ENCODE results near the gene TRIM39. TPM values are rescaled to one million over a fixed set of nuclear protein-coding genes. Genes with fewer than 3 reads are reported as not detected.
A peak's percentile ranks its signal among the peaks of the same experiment; 100 is the strongest.

Gene TRIM39
- total RNA-seq, 1 experiment from 2014 or later: 24.9 TPM

GRCh38 chr6:30350524-30350923 lies 23.8 kb downstream of the TRIM39 start:
- Mint-ChIP-seq H3K4me3 (no peak overlapping the region), H3K4me1 (peaks cover 11% of the 10 kb centered on the region), H3K27ac (no peak overlapping the region), H3K9me3 (no peaks in the 10 kb centered on the region), H3K27me3 (ENCODE audit: low read depth) (peaks cover 23% of the 10 kb centered on the region), H3K36me3 (peaks cover 16% of the 10 kb centered on the region)
- ATAC-seq: no peak
- TF ChIP-seq TCF7 (CRISPR knock-in tag; IDR thresholded peaks at IDR 0.05; ENCODE audit: low read depth) (no peak), JUN (CRISPR knock-in tag; IDR thresholded peaks at IDR 0.05) (no peak)
- DNase-seq (ENCODE audit: low spot score): no peak
- ChIA-PET POLR2A (no interaction called here), CTCF (interaction anchor here (1.4 kb wide), 1 partner anchor 103 kb away, joined by 3 read pairs; no protein-coding TSS in a partner anchor)

DNA sequence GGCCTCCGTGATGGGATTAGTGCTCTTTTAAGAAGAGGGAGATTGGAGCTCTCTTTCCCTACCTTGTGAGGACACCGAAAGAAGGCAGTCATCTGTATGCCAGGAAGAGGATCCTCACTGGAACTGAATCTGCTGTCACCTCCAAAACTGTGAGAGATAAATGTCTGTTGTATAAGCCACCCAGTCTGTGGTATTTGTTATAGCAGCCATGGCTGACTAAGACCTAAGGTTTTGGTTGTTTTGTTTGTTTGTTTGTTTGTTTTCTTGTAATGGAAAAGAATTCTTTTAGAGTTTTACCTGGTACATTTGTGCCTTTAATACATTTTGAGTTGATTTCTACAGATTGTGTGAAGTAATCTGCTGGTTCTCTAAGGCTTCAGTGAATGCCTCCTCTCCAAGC lies 25.8 kb downstream of the TRIM39 start:
- DNase-seq (ENCODE audit: low spot score) (no peak), ATAC-seq (no peak)
- Mint-ChIP-seq H3K4me3 (no peak overlapping the region), H3K9me3 (no peaks in the 10 kb centered on the region), H3K4me1 (0 out of 2 replicates have a peak, but pooled peaks cover 6% of the 10 kb centered on the region), H3K36me3 (peaks cover 2% of the 10 kb centered on the region; the same call in 1 of the 2 replicates), H3K27ac (no peak overlapping the region), H3K27me3 (ENCODE audit: low read depth) (peaks cover 23% of the 10 kb centered on the region)
- ChIA-PET CTCF (interaction anchor here (1.0 kb wide), 1 partner anchor 114 kb away, joined by 3 read pairs; no protein-coding TSS in a partner anchor), POLR2A (no interaction called here)
- TF ChIP-seq SP1 (CRISPR knock-in tag; conservative IDR thresholded peaks at IDR 0.05) (no peak), SOX15 (CRISPR knock-in tag; IDR thresholded peaks at IDR 0.05) (no peak), JUN (CRISPR knock-in tag; IDR thresholded peaks at IDR 0.05) (no peak), CREM (CRISPR knock-in tag; IDR thresholded peaks at IDR 0.05) (no peak), GABPB1 (CRISPR knock-in tag; IDR thresholded peaks at IDR 0.05) (no peak), ZNF423 (CRISPR knock-in tag; IDR thresholded peaks at IDR 0.05) (no peak)
- TF ChIP-seq, protein P1, sequence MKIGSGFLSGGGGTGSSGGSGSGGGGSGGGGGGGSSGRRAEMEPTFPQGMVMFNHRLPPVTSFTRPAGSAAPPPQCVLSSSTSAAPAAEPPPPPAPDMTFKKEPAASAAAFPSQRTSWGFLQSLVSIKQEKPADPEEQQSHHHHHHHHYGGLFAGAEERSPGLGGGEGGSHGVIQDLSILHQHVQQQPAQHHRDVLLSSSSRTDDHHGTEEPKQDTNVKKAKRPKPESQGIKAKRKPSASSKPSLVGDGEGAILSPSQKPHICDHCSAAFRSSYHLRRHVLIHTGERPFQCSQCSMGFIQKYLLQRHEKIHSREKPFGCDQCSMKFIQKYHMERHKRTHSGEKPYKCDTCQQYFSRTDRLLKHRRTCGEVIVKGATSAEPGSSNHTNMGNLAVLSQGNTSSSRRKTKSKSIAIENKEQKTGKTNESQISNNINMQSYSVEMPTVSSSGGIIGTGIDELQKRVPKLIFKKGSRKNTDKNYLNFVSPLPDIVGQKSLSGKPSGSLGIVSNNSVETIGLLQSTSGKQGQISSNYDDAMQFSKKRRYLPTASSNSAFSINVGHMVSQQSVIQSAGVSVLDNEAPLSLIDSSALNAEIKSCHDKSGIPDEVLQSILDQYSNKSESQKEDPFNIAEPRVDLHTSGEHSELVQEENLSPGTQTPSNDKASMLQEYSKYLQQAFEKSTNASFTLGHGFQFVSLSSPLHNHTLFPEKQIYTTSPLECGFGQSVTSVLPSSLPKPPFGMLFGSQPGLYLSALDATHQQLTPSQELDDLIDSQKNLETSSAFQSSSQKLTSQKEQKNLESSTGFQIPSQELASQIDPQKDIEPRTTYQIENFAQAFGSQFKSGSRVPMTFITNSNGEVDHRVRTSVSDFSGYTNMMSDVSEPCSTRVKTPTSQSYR (CRISPR knock-in tag; IDR thresholded peaks at IDR 0.05): no peak

- ChIA-PET CTCF (interaction anchor here (0.9 to 2.4 kb wide), 3 partner anchors 42 to 186 kb away, joined by 3 to 22 read pairs (median 3); no protein-coding TSS in a partner anchor), POLR2A (no interaction called here)
- ATAC-seq (peak; percentile 5; the same call in 1 of the 2 replicates), DNase-seq (ENCODE audit: low spot score) (no peak)
- H3K4me1 Mint-ChIP-seq: peaks cover 8% of the 10 kb centered on the region; the same call in 1 of the 2 replicates
- TF ChIP-seq EMX1 (CRISPR knock-in tag; IDR thresholded peaks at IDR 0.05): no peak
- TF ChIP-seq JAZF1 (CRISPR knock-in tag; IDR thresholded peaks at IDR 0.05): no peak
- TF ChIP-seq ZNF232 (CRISPR knock-in tag; IDR thresholded peaks at IDR 0.05): no peak
- no peak for TF ChIP-seq RELA (CRISPR knock-in tag; IDR thresholded peaks at IDR 0.05; ENCODE audit: borderline replicate concordance)
- TF ChIP-seq, protein P2, sequence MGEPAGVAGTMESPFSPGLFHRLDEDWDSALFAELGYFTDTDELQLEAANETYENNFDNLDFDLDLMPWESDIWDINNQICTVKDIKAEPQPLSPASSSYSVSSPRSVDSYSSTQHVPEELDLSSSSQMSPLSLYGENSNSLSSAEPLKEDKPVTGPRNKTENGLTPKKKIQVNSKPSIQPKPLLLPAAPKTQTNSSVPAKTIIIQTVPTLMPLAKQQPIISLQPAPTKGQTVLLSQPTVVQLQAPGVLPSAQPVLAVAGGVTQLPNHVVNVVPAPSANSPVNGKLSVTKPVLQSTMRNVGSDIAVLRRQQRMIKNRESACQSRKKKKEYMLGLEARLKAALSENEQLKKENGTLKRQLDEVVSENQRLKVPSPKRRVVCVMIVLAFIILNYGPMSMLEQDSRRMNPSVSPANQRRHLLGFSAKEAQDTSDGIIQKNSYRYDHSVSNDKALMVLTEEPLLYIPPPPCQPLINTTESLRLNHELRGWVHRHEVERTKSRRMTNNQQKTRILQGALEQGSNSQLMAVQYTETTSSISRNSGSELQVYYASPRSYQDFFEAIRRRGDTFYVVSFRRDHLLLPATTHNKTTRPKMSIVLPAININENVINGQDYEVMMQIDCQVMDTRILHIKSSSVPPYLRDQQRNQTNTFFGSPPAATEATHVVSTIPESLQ (CRISPR knock-in tag; IDR thresholded peaks at IDR 0.05): no peak
- no peak overlapping the region; the same call in 1 of the 2 replicates for H3K27ac Mint-ChIP-seq
- H3K9me3 Mint-ChIP-seq: no peaks in the 10 kb centered on the region
- H3K36me3 Mint-ChIP-seq: no peaks in the 10 kb centered on the region
- no peak overlapping the region for H3K4me3 Mint-ChIP-seq
- H3K27me3 Mint-ChIP-seq (ENCODE audit: low read depth): peaks cover 48% of the 10 kb centered on the region
Observed at GRCh38 chr6:30355281-30355680, 28.6 kb downstream of the TRIM39 start.

GRCh38 chr6:30356536-30356935 lies 29.8 kb downstream of the TRIM39 start:
- Mint-ChIP-seq H3K27me3 (ENCODE audit: low read depth) (peaks cover 51% of the 10 kb centered on the region), H3K36me3 (no peaks in the 10 kb centered on the region), H3K4me3 (no peak overlapping the region), H3K9me3 (no peaks in the 10 kb centered on the region), H3K4me1 (peaks cover 8% of the 10 kb centered on the region; the same call in 1 of the 2 replicates), H3K27ac (no peak overlapping the region)
- ChIA-PET CTCF (interaction anchor here (0.7 to 2.4 kb wide), 3 partner anchors 12 to 41 kb away, joined by 3 to 22 read pairs (median 3); partner anchors contain the start of genes RPP21 and TRIM39), POLR2A (no interaction called here)
- ATAC-seq (no peak), DNase-seq (ENCODE audit: low spot score) (no peak)
- TF ChIP-seq, protein P3, sequence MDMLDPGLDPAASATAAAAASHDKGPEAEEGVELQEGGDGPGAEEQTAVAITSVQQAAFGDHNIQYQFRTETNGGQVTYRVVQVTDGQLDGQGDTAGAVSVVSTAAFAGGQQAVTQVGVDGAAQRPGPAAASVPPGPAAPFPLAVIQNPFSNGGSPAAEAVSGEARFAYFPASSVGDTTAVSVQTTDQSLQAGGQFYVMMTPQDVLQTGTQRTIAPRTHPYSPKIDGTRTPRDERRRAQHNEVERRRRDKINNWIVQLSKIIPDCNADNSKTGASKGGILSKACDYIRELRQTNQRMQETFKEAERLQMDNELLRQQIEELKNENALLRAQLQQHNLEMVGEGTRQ (CRISPR knock-in tag; IDR thresholded peaks at IDR 0.05): no peak
